ENCODE data around the gene CA4.
"Not testable (repeated sequence)": the region's sequence is repeated elsewhere in the genome, so short reads cannot be mapped to it uniquely, and the experiment has no call there.

The CA4 gene

GRCh38 chr17:60174767-60175166 is 25.0 kb downstream of the CA4 start:
- not testable (repeated sequence) for DNase-seq (ENCODE audit: low read depth in 2 of 2)

- not testable (repeated sequence) for DNase-seq (ENCODE audit: low read depth in 2 of 2)
These were observed 27.0 kb downstream of the CA4 start for GRCh38 chr17:60176763-60177162.

- not testable (repeated sequence) for DNase-seq (ENCODE audit: low read depth in 2 of 2)
These were observed 28.4 kb downstream of the CA4 start for GRCh38 chr17:60178180-60178579.

- DNase-seq (ENCODE audit: low read depth in 2 of 2): not testable (repeated sequence)
These were observed 30.6 kb downstream of the CA4 start for GRCh38 chr17:60180380-60180779.

- not testable (repeated sequence) for DNase-seq (ENCODE audit: low read depth in 2 of 2)
These were observed 36.6 kb downstream of the CA4 start for GRCh38 chr17:60186372-60186771.

- DNase-seq (ENCODE audit: low read depth in 2 of 2): not testable (repeated sequence)
These were observed 37.3 kb downstream of the CA4 start for GRCh38 chr17:60186846-60187745.

- no peak for DNase-seq (ENCODE audit: low read depth in 2 of 2)
These were observed 39.0 kb downstream of the CA4 start for GRCh38 chr17:60188759-60189158.

- not testable (repeated sequence) for DNase-seq (ENCODE audit: low read depth in 2 of 2)
These were observed 40.3 kb downstream of the CA4 start for GRCh38 chr17:60190032-60190431.

GRCh38 chr17:60193032-60193431 is 43.3 kb downstream of the CA4 start:
- not testable (repeated sequence) for DNase-seq (ENCODE audit: low read depth in 2 of 2)

GRCh38 chr17:60193482-60193881 is 43.7 kb downstream of the CA4 start:
- DNase-seq (ENCODE audit: low read depth in 2 of 2): no peak

- not testable (repeated sequence) for DNase-seq (ENCODE audit: low read depth in 2 of 2)
These were observed 44.4 kb downstream of the CA4 start for GRCh38 chr17:60194141-60194540.

- not testable (repeated sequence) for DNase-seq (ENCODE audit: low read depth in 2 of 2)
These were observed 48.9 kb downstream of the CA4 start for GRCh38 chr17:60198630-60199029.

- not testable (repeated sequence) for DNase-seq (ENCODE audit: low read depth in 2 of 2)
These were observed 56.0 kb downstream of the CA4 start for GRCh38 chr17:60205782-60206181.

- DNase-seq (ENCODE audit: low read depth in 2 of 2): not testable (repeated sequence)
These were observed 58.5 kb downstream of the CA4 start for GRCh38 chr17:60208302-60208701.
